Nephron (organoid): Measurements from ENCODE around the gene MT1E.

Experiments used
- H3K27ac Mint-ChIP-seq, 3 experiments: 2 replicates each; pipeline ENCODE4 v1.8.0; 2020; ENCODE audit warnings: mixed read lengths in 3 of 3, mild to moderate bottlenecking in 2 of 3, moderate library complexity in 1 of 3
- H3K27me3 Mint-ChIP-seq: 2 replicates; pipeline ENCODE4 v1.8.0; 2021; ENCODE audit warnings: low read depth, mild to moderate bottlenecking, moderate library complexity, mixed read lengths
- H3K36me3 Mint-ChIP-seq: 2 replicates; pipeline ENCODE4 v1.8.0; 2020; ENCODE audit warnings: low read depth, mixed read lengths
- H3K4me1 Mint-ChIP-seq: 2 replicates; pipeline ENCODE4 v1.8.0; 2020; ENCODE audit warnings: mixed read lengths
- H3K4me3 Mint-ChIP-seq, 3 experiments: 2 replicates each; pipeline ENCODE4 v1.8.0; 2020; ENCODE audit warnings: mild to moderate bottlenecking in 3 of 3, mixed read lengths in 3 of 3, moderate library complexity in 2 of 3
- H3K9me3 Mint-ChIP-seq: 2 replicates; pipeline ENCODE4 v1.8.0; 2020; ENCODE audit warnings: mixed read lengths
- CTCF ChIP-seq, 3 experiments: fragments of 200-600 bp; sonication (generic); IDR thresholded peaks; one replicate each; pipeline ENCODE4 v1.5.0; 2021; ENCODE audit warnings: antibody characterized with exemption in 3 of 3; ENCODE audit not compliant: unreplicated experiment in 3 of 3

Gene MT1E

GRCh38 chr16:56643080-56643778 lies 17.6 kb downstream of the MT1E start:
- Mint-ChIP-seq H3K4me3 (peak overlapping the region; percentile 29 to 42 (median 36)), H3K27ac (no peak overlapping the region), H3K27me3 (peaks cover 100% of the 10 kb centered on the region), H3K36me3 (no peaks in the 10 kb centered on the region), H3K4me1 (no peaks in the 10 kb centered on the region), H3K9me3 (no peaks in the 10 kb centered on the region)
- peak in 2 of 3 experiments; percentile 12 to 14 for TF ChIP-seq CTCF (IDR thresholded peaks at IDR 0.05; ENCODE audit: unreplicated experiment in 3 of 3)

- Mint-ChIP-seq H3K9me3 (no peaks in the 10 kb centered on the region), H3K36me3 (no peaks in the 10 kb centered on the region), H3K27ac (no peak overlapping the region), H3K4me3 (peak overlapping the region in 1 of 3 experiments; percentile 6), H3K27me3 (peaks cover 100% of the 10 kb centered on the region), H3K4me1 (no peaks in the 10 kb centered on the region)
- TF ChIP-seq CTCF (IDR thresholded peaks at IDR 0.05; ENCODE audit: unreplicated experiment in 3 of 3) = no peak
Measured at GRCh38 chr16:56643833-56644232, 18.3 kb downstream of the MT1E start.

GRCh38 chr16:56645311-56645710 lies 19.7 kb downstream of the MT1E start:
- no peaks in the 10 kb centered on the region for H3K9me3 Mint-ChIP-seq
- H3K4me1 Mint-ChIP-seq = no peaks in the 10 kb centered on the region
- no peak overlapping the region for H3K27ac Mint-ChIP-seq
- H3K4me3 Mint-ChIP-seq = no peak overlapping the region
- H3K36me3 Mint-ChIP-seq = no peaks in the 10 kb centered on the region
- H3K27me3 Mint-ChIP-seq = peaks cover 100% of the 10 kb centered on the region
- no peak for TF ChIP-seq CTCF (IDR thresholded peaks at IDR 0.05; ENCODE audit: unreplicated experiment in 3 of 3)

GRCh38 chr16:56645838-56646237 lies 20.3 kb downstream of the MT1E start:
- no peaks in the 10 kb centered on the region for H3K9me3 Mint-ChIP-seq
- no peak for TF ChIP-seq CTCF (IDR thresholded peaks at IDR 0.05; ENCODE audit: unreplicated experiment in 3 of 3)
- H3K27me3 Mint-ChIP-seq = peaks cover 100% of the 10 kb centered on the region
- no peaks in the 10 kb centered on the region for H3K36me3 Mint-ChIP-seq
- H3K4me1 Mint-ChIP-seq = no peaks in the 10 kb centered on the region
- H3K27ac Mint-ChIP-seq = no peak overlapping the region
- H3K4me3 Mint-ChIP-seq = no peak overlapping the region

- TF ChIP-seq CTCF (IDR thresholded peaks at IDR 0.05; ENCODE audit: unreplicated experiment in 3 of 3) = no peak
- Mint-ChIP-seq H3K27ac (no peak overlapping the region), H3K9me3 (no peaks in the 10 kb centered on the region), H3K36me3 (no peaks in the 10 kb centered on the region), H3K27me3 (peaks cover 100% of the 10 kb centered on the region), H3K4me1 (no peaks in the 10 kb centered on the region), H3K4me3 (no peak overlapping the region)
Measured at GRCh38 chr16:56647641-56648431, 22.3 kb downstream of the MT1E start.
